Measurements from ENCODE around the gene KCNV2. TPM values are rescaled to one million over a fixed set of nuclear protein-coding genes. Genes with fewer than 3 reads are reported as not detected.

KCNV2 gene
- total RNA-seq, 1 donor from 2014 or later = not detected

DNA sequence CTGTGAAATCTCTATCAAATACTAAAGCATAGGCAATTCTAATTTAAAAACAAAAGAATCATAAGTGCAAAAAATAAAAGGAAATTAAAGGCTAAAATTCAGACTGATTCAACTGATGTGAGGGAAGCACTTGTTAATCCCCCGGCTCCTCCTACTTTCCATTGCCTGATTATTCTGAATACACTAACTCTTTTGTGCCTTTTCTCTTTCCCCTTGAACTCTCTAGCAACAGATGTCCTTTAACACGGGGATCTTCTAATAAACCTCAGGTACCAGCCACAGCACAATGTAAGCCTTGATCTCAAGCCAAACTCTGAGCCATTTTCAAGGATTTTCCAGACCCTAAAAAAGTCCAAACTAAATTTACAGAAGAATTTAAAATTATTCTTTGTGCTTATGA is 61.5 kb downstream of the KCNV2 start:
- no peak overlapping the region for H3K27ac Mint-ChIP-seq (ENCODE audit: unreplicated experiment)
- H3K9me3 Mint-ChIP-seq (ENCODE audit: low read depth) = peaks cover 39% of the 10 kb centered on the region
- peaks cover 56% of the 10 kb centered on the region for H3K36me3 Mint-ChIP-seq (ENCODE audit: low read depth)
- no peaks in the 10 kb centered on the region for H3K4me1 Mint-ChIP-seq (ENCODE audit: low read depth)
- no peak overlapping the region for H3K4me3 Mint-ChIP-seq (ENCODE audit: unreplicated experiment)
- H3K27me3 Mint-ChIP-seq (ENCODE audit: low read depth) = no peaks in the 10 kb centered on the region
- TF ChIP-seq, protein P1, sequence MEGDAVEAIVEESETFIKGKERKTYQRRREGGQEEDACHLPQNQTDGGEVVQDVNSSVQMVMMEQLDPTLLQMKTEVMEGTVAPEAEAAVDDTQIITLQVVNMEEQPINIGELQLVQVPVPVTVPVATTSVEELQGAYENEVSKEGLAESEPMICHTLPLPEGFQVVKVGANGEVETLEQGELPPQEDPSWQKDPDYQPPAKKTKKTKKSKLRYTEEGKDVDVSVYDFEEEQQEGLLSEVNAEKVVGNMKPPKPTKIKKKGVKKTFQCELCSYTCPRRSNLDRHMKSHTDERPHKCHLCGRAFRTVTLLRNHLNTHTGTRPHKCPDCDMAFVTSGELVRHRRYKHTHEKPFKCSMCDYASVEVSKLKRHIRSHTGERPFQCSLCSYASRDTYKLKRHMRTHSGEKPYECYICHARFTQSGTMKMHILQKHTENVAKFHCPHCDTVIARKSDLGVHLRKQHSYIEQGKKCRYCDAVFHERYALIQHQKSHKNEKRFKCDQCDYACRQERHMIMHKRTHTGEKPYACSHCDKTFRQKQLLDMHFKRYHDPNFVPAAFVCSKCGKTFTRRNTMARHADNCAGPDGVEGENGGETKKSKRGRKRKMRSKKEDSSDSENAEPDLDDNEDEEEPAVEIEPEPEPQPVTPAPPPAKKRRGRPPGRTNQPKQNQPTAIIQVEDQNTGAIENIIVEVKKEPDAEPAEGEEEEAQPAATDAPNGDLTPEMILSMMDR (IDR thresholded peaks at IDR 0.05) = no peak
- DNase-seq (ENCODE audit: low spot score) = no peak

Other genes starting within 250 kb of the KCNV2 start
- gene VLDLR, start 95.7 kb upstream of the KCNV2 start, total RNA-seq = 33.5 to 106 TPM (median 97.7 TPM) in 3 replicates
- gene PUM3, start 126.6 kb downstream of the KCNV2 start, total RNA-seq = 34.5 to 59.0 TPM (median 38.4 TPM) in 3 replicates

Data from chondrocyte (in vitro differentiated cells).